Liver (tissue), 3 donors: Measurements from ENCODE around the gene AKAP7.

ENCODE experiments used
- EGR1 ChIP-seq, 2 donors: IDR thresholded peaks; 2 replicates each; pipeline ENCODE4 v1.6.1; 2016 to 2018; ENCODE audit warnings: antibody characterized with exemption in 2 of 2, low read depth in 2 of 2
- FOXA1 ChIP-seq: IDR thresholded peaks from 2 replicates; pipeline ENCODE4 v1.6.1; 2016; ENCODE audit warnings: antibody characterized with exemption
- GABPA ChIP-seq, 2 donors: IDR thresholded peaks in 1 of 2; conservative IDR thresholded peaks in 1 of 2; 2 replicates each; pipeline ENCODE4 v1.6.1; 2016; ENCODE audit warnings: antibody characterized with exemption in 2 of 2, mild to moderate bottlenecking in 1 of 2, moderate library complexity in 1 of 2
- HNF4G ChIP-seq: IDR thresholded peaks from 2 replicates; pipeline ENCODE4 v1.6.1; 2016; ENCODE audit warnings: antibody characterized with exemption
- YY1 ChIP-seq: IDR thresholded peaks from 2 replicates; pipeline ENCODE4 v1.6.1; 2016; ENCODE audit warnings: antibody characterized with exemption, mild to moderate bottlenecking
- TF ChIP-seq, protein P1 (sequence below): fragments of 150-350 bp; IDR thresholded peaks from 2 replicates; pipeline ENCODE4 v1.5.1; 2017; ENCODE audit warnings: improper control_type of control experiment, low read depth, low read length; ENCODE audit not compliant: missing input control
- TF ChIP-seq, protein P2 (sequence below): IDR thresholded peaks from 2 replicates; pipeline ENCODE4 v1.6.1; 2016; ENCODE audit warnings: antibody characterized with exemption
- donor health status: healthy.
- donor health status: healthy.

DNA sequence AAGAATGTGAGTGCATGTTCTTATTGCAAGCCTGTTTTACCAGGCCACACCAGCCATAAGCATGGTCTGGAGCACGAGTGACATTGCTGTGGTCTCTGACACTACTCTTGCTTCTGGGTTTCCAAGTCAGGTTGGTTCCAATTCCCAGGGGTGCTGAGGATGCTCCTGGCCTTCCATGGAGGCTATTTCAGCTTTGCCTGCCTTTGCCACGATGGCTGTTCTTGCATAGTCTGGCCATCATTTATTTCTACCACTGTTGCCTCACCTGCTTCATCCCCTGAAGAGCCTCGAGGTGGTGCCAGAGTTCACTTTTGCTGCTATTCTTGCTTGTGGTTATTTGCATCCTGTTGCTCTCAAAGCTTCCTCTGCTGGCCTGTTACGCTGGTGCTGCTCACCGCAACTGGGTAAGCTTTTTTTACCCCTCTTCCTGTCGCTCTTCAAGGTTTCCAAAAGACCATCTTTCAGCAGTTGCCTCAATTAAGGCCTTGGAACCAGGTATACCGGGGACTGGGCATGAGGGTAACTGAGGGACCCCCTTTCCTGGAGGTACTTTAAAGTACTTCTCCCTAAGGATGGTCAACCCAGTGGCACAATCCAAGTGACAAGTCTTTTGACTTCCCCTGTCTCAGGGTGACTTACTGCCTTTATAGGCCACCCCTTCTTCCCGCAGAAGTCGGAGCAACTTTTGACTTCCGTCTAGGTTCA, 64.5 kb downstream of the AKAP7 start:
- no peak for TF ChIP-seq HNF4G
- no peak for TF ChIP-seq GABPA (IDR thresholded peaks at IDR 0.05 in 1 of 2, conservative IDR thresholded peaks at IDR 0.05 in 1 of 2)
- no peak for TF ChIP-seq YY1
- TF ChIP-seq, protein P1, sequence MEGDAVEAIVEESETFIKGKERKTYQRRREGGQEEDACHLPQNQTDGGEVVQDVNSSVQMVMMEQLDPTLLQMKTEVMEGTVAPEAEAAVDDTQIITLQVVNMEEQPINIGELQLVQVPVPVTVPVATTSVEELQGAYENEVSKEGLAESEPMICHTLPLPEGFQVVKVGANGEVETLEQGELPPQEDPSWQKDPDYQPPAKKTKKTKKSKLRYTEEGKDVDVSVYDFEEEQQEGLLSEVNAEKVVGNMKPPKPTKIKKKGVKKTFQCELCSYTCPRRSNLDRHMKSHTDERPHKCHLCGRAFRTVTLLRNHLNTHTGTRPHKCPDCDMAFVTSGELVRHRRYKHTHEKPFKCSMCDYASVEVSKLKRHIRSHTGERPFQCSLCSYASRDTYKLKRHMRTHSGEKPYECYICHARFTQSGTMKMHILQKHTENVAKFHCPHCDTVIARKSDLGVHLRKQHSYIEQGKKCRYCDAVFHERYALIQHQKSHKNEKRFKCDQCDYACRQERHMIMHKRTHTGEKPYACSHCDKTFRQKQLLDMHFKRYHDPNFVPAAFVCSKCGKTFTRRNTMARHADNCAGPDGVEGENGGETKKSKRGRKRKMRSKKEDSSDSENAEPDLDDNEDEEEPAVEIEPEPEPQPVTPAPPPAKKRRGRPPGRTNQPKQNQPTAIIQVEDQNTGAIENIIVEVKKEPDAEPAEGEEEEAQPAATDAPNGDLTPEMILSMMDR: peak; percentile 57
- no peak for TF ChIP-seq EGR1 (IDR thresholded peaks at IDR 0.05; ENCODE audit: low read depth in 2 of 2)
- TF ChIP-seq, protein P2, sequence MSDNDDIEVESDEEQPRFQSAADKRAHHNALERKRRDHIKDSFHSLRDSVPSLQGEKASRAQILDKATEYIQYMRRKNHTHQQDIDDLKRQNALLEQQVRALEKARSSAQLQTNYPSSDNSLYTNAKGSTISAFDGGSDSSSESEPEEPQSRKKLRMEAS: no peak
- TF ChIP-seq FOXA1: no peak
